Midbrain (tissue), 1 donor: ENCODE results near the gene ANTXRL.
"Not testable (repeated sequence)": the region's sequence is repeated elsewhere in the genome, so short reads cannot be mapped to it uniquely, and the experiment has no call there.

Source experiments
- DNase-seq: peaks from one replicate; lab custom pipeline; 2025; lab: John Stamatoyannopoulos, UW

The ANTXRL gene

DNA sequence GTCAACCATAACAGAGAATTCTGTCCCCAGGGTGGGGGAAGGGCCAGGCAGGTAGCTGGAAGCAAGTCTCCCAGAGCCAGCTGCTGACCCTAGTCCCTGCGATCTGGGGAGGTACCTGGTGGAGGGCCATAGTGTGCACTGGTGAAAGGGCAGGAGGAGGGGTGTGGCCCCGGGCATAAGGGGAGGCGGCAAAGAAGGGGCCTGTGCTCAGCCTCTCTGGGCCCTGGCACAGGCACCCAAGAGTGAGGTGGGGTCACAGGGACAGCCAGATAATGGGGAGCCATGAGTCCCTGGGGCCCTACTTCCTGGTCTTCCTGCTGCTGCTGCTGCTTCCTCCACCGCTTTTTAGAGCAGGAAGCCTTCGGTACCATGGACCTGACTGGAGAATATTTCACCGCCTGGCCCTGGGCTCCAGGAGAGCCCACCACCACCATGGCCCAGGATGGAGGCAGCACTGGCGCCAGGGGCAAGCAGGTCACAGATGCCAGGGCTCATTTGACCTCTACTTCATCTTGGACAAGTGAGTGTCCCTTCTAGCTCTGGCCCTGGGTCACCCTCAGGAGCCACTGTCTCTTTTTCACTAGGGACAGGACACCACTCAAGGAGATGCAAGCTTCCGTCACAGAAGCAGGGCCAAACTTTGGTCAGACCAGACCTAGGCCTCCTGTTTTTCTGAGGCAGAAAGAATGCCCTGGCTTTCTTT lies at the start of gene ANTXRL:
ANTXRL (plus strand) TSS at position 7 of the 703 bp plus-strand sequence; CDS start at position 273, 266 bp downstream.
- no peak for DNase-seq

DNA sequence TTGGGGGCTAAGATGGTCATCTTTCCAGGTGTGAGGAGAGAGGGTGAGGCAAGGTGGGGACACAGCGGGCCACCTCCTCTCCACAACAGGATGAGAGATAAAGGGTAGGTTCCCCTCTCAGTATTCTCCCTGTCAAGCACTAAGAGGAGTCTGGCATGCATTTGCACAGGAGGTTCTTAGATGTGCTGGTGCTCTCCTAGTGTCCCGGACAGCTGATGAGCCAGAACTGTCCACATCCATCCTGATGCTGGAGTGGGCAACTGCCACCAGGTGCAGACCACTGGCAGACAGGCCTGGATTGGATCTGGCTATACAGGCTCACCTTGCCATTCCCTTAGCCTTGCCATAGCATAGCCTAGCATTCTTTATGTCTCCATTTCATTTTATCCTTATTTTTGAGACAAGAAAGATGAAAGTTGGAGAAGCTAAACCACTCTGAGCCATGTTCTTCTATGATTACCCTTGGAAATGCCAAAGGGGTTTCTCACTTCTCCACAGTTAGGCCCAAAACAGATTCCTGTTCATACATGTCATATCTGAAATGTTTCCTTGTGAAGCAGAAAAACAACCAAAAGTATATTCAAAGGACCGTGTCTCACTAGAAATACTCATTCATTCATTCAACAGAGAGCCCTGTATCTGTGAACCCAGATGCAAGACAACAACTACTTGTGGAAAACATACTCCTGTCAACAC lies 48.8 kb upstream of the ANTXRL start:
- no peak for DNase-seq

DNA sequence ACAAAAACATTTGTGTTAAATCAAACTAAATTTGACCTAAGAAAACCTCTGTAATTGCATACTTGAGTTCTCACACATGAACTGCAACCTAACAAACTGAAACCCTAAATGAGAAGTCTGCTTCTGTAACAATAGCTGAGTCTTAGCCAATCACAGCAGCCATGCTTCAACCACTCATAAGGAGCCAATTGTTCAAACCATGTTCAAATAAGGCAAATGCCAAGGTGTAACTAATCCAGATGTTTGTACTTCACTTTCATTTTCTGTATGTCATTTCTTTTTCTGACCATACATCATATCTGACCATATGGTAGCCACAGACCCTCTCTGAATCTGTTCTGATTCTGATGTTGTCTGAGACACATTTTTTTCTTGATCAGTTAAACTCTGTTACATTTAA lies 47.5 kb upstream of the ANTXRL start:
- no peak for DNase-seq

DNA sequence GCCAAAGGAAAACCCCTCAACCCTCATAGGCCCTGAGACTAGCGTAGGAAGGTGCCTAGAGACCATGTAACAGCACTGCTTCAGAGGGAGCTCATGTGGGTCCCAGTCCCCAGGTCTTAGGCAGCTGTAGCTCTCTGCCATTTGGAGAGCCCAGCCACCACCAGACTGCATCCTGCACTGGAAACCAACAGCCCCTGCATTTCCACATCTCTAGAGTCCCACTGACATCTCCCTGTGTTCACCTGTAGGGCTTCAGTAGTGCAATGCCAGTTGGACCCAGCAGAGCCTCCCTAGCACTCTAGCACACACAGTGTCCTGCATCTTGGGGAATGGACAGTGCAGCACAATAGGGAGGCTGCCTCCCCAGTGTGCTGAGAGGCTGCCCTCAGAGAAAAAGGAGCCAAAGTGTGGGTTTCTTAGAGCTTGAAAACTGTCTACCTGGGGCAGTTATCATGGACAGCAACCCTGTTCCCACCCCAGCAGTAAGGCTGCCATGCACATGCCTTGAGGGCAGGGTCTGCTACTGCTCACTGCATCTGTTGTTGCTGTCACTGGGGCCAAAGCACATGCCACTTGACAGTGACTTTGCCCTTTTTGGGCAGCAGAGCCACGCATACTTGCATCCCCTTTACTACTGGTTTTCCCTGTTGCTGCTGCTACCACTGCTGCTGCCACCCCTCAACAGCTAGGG lies 46.7 kb upstream of the ANTXRL start:
- DNase-seq, result no peak

DNA sequence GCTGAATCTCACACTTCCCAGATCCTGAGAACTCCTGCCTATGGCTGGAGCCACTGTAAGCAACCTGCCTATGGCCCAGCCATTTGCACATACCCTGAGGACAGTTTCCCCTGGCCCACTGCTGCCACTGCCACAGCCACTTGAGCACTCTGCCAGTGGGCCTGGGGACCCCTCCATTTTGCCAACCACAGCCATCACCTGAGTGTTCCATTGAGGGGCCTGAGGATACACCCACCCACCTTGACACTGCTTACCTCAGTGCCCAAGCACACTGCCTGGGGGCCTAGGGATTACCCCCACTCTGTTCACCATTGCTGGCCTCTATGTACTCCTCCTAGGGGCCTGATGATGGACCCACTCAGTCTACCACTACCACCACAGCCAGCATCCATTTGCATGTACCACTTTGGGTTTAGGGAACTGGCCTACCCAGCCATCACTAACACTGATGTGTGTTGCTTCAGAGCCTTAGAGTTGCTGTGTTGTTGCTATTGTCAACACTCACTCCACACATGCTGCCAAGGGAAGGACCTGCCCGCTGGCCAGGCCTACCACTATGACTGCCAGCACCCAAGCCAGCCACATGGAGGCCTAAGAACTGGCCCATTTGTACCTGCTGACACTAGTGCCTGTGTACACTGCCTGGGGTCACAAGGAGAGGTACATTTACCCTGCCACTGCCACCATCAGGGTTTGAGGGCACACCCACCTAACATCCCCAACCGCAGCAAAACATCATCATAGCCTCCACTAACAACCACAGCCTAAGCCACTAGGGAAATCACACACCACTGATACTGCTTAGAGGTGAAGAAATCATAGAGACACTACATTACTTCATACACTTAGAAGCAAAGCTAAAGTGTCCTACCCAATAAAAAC lies 45.9 kb upstream of the ANTXRL start:
- DNase-seq, result no peak

DNA sequence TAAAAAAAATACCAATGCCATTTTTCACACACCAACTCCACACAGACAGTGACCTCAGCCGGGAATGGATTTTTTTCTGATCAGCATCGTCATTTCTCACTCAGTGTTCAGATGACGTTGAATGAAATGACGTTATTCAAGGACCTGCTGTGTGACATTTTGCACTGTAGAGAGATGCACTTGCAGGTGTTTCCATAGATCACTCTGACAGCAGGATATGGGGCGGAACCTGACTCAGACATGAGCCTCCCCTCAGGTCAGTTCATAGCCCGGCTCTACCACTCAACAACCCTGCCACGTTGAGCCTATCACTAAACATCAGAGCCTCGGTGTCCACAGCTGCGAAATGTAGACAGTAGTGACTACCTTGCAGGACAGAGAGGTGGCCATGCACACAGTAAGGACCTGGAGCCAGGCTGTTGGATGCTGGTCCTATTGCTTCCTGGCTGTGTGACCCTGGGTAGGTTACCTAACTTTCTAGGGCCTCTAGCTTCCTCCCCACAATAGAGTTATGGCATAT lies 41.4 kb upstream of the ANTXRL start:
- DNase-seq, result no peak

DNA sequence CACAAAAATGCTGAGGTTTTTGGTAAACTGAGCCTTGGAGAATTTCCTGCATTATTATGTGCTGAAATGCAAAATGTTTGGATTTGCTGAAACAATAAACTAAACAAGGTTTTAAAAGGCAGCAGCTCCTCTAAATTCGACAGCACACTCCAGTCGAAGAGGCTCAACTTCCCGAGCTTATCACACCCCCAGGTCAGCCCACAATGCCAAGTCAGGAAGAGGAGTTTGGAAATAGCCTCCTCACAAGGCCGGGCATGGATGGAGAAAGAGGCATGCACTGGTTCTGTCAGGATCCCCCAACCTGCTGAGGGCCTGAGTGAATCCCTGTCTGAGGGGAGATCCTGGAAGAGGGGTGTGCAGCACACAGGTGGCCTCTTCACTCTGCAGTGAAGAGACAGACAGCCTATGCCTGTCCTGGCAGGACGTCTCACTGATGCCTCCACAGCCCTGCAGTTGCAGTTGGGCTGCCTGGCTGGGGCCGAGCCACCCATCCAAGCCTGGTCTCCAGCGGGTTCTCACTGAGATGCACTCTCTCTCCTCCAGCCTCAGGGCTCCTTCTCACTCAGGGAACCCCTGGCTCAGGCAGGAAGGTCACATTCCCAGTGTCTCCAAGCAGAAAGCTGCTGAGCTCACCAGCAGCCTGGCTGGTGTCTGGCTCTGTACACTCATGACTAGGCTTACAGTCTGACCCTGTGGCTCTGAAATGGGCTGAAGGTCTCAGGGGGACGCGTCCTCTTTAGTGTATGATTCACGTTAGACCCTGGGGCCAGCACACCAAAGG lies 40.2 kb upstream of the ANTXRL start:
- DNase-seq, result not testable (repeated sequence)

DNA sequence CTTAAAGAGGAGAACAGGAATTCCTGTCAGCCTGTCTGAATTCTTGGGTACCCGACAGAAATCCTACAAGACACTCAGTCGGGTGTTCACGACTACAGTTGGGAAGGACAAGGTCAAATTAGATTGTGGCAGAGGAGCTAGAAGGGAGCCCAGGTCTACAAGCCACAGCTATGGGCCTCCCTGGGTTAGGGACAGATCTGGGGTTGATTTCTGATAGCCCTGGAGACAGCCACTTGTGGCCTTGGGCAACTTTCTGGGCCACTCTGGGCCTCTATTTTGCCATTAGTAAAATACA lies 39.7 kb upstream of the ANTXRL start:
- no peak for DNase-seq

DNA sequence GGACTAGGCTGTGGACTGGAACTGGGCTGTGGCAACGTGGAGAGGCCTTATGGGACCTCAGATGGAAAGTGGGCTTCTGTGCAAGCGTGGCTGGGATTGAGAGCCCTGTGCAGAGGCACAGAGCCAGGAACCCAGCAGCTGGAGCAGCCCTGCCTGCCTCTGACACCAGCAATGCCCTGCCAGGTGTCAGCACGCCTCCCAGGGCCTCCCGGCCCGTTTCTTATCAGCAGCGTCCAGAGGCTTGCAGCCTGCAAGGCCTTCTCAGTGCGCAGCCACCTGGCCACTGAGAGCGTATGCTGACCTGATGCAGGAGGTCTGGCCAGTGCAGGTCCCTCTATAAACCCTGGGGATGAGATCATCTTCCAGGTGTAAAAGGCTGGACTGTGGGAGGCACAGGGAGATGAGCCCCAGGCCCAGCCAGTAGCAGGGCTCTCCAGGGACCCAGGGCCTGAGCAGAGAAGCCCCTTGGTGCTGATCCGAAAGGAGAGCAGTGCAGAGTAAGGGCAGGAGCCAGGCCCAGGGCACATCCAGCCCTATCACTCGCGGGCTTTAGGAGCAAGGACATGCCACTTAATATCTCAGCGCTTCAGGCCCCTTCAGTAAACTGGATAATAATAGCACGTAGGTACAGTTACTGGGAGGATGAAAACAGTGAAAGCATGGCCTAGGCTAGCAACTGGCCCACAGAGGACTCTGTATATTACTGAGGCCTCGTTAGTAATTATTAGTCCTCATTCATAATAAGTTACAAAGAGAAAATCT lies 38.8 kb upstream of the ANTXRL start:
- DNase-seq, result no peak

DNA sequence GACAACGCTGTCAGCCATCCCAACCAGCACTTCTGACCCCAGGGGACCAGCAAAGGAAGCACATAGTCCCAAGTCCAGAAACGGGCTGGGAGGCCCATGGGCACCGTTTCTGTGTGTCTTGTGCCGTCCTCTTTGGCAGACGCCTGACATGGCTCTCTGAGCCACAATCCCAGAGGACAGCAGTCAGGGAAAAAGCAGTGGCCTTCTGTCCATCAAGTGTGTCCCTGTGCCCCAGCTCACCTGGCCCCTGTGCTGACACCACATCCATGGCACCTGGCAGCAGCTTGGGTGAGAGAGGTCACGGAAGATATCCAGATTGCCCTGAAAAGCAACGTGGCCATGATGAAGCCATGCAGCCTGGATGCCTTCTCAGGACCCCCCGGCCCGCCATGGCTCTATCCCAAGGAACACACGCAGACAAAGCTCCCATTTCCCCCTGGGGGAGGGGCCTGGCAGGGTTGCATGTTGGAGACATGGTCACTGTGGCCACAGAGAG lies 38.1 kb upstream of the ANTXRL start:
- DNase-seq, result no peak

DNA sequence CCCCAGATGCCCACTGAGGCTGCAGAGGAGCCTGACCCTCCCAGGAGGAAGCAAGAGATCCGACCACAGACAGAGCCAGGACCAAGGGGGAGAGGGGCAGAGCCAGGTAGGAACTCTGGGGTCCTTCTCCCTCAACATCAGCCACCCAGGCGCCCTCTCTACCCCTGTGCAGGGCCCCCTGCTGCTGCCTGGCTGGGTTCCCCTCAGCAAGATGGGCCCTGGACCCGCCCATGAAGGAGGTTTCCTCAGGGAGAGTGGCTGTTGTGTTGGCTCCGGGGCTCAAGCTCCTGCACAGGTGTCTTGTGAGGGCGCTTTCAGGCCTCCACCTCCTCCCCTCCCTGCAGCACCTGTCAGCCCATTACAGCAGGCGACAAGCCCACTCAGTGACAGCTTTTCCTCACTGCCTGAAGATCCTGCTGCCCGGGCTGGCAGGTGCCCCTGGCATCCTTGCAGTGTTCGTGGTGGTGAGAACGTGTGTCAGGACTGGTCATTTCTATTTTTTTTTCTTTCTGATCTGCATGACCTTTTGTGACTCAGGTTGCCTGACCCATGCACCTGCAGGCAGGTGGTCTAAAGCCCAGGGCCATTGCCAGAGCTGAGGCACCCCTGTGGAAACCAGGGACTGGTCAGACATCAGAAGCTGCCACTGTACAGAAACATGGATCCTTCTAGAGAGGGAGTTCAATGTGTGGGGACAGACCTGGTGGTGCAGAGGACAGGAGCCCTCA lies 37.0 kb upstream of the ANTXRL start:
- DNase-seq, result not testable (repeated sequence)

DNA sequence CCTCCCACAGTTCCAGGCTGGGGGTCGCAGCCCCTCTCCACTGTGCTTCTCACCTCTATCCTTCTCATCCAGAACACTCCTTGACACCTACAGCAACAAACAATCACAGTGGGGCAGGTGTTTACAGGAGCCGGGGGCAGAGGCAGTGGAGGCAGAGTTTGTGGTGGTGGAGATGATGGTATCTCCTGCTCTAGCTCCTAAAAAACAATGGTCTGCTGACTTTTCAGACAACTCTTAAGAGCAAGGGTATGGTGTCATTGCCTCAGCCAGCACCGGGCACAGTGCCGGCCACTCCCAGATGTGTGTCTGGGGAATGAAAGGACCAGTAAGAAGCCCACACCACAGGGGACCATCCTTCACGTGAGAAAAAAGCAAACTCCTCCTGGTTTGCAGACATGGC lies 36.3 kb upstream of the ANTXRL start:
- no peak for DNase-seq

DNA sequence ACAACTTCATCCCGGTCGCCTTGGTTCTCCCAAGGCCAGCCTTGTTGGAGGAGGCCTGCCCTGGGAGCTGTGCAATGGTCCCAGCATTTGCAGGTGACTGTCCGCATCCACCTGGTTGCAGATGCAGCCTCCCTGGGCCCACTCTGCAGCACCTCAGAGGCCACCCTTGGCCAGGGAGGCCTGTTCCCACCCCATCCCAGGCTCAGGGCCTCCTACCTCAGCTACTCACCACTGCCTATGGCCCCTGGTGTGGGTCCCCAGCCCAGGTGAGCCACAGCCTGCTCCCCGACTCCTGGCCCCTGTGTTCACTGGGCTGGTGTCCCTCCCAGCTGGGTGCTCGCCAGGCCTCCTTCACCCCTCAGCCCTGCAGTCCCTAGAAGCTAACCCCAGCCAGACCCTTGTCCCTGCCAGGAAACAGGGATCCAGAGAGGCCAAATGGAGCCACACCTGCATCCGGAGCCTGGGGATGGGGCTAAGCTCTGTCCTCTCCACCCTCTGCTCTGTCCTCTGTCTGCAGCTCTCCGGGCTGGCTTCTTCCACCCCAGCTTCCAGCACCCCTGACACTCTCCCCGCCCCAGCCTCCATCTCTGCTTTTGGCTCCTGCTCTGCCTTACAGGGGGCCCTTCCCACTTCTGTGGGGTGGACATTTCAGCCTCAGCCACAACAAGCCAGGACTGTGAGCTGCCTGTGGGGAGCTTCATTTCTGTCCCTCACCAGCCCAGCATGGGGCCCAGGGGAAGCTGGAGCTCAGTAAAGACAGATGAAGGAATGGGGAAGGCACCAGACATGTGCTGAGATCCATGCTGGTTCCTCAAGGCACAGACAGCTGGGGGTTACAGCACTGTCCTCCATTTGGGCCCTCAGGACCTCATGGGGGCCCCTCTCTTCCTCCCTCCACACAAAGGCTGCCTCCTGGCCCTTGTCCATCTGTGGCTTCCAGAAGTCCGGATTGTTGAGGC lies 35.6 kb upstream of the ANTXRL start:
- no peak for DNase-seq

DNA sequence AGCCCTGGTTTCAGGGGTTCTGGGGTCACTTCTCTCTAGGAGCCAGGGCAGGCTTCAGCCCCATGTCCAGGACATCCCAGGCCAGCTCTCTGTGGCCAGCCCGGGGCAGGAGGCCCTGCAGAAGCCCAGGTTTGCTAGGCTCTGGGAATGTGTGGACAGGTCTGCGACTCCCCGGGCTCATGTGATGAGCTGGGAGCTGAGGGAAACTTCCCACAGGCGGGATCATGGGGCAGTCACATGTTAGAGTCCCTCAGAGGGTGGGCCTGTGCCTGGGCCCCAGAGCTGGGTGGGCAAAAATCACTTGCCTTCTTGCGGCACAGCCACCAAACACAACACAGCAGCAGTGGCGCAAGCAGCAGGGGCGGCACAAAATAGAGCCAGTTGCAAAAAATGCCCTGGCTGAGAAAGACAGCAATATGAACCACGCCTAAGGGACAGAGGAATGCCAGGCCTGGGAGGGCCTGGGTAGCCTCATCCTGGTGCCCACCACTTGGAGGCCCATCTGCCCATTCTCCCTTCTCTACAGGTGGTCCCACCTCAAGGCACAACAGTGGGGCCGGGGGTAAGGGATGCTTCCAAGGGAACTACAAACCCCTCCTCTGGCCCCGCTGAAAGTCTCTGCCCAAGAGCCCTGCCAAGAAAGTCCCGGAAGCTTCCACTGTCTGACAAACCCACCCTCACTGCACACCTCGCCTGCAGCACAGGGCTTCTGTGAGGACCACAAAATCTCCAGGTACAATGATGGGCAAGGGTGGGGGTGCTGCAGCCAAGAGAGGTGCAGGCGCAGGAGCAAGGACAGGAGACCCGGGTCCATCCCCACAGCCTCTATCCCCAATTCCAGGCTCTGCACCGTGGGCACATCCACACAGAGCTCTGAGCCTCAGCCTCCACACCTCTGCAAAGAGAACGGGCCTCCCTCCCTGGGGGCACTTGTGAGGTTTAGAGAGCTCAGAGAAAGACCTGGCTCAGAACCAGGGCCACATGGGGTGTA lies 34.6 kb upstream of the ANTXRL start:
- DNase-seq, result no peak

DNA sequence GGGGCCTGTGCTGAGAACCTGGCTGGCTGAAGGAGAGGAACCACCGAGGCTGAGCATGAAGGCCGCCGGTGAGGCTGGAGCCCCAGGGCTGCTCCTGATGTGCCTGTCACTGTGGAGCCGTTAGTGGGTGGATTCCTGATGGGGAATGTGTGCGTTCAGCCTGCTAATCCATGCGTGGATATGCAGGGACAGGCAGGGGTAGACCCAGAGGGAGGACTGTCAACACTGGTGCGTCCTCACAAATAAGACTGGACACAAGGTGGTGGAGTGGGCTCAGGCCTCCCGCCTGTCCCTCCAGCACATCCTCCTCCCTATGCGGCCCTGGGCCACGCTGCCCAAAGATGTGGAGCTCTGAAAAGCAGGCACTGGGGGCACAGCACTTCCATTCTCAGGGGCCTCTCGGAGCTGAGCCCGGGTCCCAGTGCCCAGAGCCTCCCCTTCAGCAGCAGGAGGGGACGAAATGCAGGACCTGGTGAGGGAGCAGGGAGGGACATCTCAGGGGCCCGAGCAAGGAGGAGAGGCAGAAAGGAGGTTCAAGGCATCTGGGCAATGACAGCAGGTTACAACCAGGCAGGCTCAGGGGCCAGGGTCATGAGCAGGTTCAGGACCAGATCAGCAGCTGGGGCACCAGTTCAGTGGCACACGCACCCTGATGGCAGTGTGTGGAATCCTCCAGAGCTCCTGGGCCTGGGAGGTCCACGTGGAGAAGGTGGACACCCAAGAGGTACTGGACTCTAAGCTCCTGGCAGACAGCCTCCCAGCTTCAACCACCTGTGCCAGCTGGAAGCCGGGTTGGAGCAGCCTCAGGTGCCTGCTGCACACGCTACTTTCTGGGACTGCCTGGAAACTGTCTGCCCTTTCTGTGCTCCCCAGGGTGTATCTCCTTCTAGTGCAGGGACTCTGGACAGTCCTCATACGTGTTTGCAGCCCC lies 33.5 kb upstream of the ANTXRL start:
- no peak for DNase-seq

DNA sequence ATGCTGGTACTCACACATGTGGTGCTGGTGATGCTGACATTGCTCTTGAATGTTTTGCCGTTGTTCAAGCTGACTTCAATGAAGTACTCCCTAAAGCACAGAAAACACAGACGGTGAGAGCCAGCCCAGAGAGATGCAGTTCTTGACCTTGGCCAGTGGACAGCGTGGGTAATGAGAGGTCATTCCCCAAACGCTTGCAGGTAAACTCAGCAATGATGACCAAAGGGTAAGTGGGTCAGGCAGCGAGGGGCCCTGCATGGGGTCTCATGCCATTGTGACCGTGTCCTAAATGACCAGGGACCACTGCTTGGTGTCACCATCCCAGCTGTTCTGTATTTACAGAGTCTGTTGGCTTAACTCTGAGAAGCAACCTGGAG lies 32.8 kb upstream of the ANTXRL start:
- no peak for DNase-seq
